Uterus (tissue), 2 donors: ENCODE measurements around the gene TAS2R14.

Experiments
- CTCF ChIP-seq, 4 experiments: fragments of 200-600 bp in 2 of 4; fragments of 450-650 bp in 2 of 4; sonication (generic) in 2 of 4; IDR thresholded peaks; one replicate each; pipeline ENCODE4 v1.5.1; 2016 to 2019; ENCODE audit warnings: antibody characterized with exemption in 4 of 4, mild to moderate bottlenecking in 2 of 4, moderate library complexity in 1 of 4
- POLR2A ChIP-seq, 2 donors: fragments of 450-650 bp; IDR thresholded peaks; one replicate each; pipeline ENCODE4 v1.6.1; 2016; ENCODE audit warnings: antibody characterized with exemption in 2 of 2, mild to moderate bottlenecking in 1 of 2, moderate library complexity in 1 of 2

- TF ChIP-seq POLR2A (IDR thresholded peaks at IDR 0.05) (no peak), CTCF (IDR thresholded peaks at IDR 0.05) (no peak)
Observed at GRCh38 chr12:10919809-10920208, 19.3 kb downstream of the TAS2R14 start.
